WERI-Rb-1 (cell line): ENCODE results near the gene POMT1.
A peak's percentile ranks its signal among the peaks of the same experiment; 100 is the strongest.

ENCODE experiments used
- DNase-seq: peaks from one replicate; pipeline ENCODE4 v3.0.0-alpha.2; 2020
- H3K27ac ChIP-seq: fragments of 250-450 bp; sonication (Bioruptor Pico); 2 replicates; pipeline ENCODE4 v1.5.1; 2020; ENCODE audit warnings: mild to moderate bottlenecking, moderate library complexity
- H3K27me3 ChIP-seq: fragments of 250-450 bp; sonication (Bioruptor Pico); 2 replicates; pipeline ENCODE4 v1.5.1; 2021; ENCODE audit warnings: mild to moderate bottlenecking, low read depth, moderate library complexity; ENCODE audit not compliant: insufficient read depth, severe bottlenecking
- H3K36me3 ChIP-seq: fragments of 250-450 bp; sonication (Bioruptor Pico); 2 replicates; pipeline ENCODE4 v1.5.1; 2020; ENCODE audit warnings: mild to moderate bottlenecking, moderate library complexity
- H3K4me3 ChIP-seq: 2 replicates; pipeline ENCODE4 v1.5.1; 2011; ENCODE audit warnings: low read depth, mild to moderate bottlenecking, control low read depth, low read length
- H3K9me3 ChIP-seq: fragments of 250-450 bp; sonication (Bioruptor Pico); 2 replicates; pipeline ENCODE4 v1.5.1; 2021; ENCODE audit warnings: mild to moderate bottlenecking, moderate library complexity; ENCODE audit not compliant: severe bottlenecking
- TF ChIP-seq, protein P1 (sequence below): IDR thresholded peaks from 2 replicates; pipeline ENCODE4 v1.5.1; 2011; ENCODE audit warnings: low read depth, mild to moderate bottlenecking, control low read depth, inconsistent platforms, low read length

POMT1 gene

DNA sequence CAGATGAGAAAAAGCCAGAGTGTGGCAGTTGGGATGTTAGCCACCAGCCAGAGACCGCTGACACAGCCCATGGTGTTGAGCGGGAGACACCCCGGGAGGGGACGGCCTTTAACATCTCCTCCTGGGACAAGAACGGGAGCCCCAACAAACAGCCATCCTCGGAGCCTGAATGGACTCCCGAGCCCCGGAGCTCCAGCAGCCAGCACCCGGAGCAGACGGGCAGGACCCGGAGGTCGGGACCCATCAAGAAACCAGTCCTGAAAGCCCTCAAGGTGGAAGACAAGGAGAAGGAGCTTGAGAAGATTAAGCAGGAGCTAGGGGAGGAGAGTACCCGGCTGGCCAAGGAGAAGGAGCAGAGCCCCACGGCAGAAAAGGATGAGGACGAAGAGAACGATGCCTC is 28.0 kb upstream of the POMT1 start:
- Histone ChIP-seq H3K4me3 (no peak overlapping the region), H3K9me3 (no peaks in the 10 kb centered on the region), H3K27ac (no peak overlapping the region), H3K27me3 (no peaks in the 10 kb centered on the region), H3K36me3 (peaks cover 100% of the 10 kb centered on the region)
- TF ChIP-seq, protein P1, sequence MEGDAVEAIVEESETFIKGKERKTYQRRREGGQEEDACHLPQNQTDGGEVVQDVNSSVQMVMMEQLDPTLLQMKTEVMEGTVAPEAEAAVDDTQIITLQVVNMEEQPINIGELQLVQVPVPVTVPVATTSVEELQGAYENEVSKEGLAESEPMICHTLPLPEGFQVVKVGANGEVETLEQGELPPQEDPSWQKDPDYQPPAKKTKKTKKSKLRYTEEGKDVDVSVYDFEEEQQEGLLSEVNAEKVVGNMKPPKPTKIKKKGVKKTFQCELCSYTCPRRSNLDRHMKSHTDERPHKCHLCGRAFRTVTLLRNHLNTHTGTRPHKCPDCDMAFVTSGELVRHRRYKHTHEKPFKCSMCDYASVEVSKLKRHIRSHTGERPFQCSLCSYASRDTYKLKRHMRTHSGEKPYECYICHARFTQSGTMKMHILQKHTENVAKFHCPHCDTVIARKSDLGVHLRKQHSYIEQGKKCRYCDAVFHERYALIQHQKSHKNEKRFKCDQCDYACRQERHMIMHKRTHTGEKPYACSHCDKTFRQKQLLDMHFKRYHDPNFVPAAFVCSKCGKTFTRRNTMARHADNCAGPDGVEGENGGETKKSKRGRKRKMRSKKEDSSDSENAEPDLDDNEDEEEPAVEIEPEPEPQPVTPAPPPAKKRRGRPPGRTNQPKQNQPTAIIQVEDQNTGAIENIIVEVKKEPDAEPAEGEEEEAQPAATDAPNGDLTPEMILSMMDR = no peak
- DNase-seq = no peak

DNA sequence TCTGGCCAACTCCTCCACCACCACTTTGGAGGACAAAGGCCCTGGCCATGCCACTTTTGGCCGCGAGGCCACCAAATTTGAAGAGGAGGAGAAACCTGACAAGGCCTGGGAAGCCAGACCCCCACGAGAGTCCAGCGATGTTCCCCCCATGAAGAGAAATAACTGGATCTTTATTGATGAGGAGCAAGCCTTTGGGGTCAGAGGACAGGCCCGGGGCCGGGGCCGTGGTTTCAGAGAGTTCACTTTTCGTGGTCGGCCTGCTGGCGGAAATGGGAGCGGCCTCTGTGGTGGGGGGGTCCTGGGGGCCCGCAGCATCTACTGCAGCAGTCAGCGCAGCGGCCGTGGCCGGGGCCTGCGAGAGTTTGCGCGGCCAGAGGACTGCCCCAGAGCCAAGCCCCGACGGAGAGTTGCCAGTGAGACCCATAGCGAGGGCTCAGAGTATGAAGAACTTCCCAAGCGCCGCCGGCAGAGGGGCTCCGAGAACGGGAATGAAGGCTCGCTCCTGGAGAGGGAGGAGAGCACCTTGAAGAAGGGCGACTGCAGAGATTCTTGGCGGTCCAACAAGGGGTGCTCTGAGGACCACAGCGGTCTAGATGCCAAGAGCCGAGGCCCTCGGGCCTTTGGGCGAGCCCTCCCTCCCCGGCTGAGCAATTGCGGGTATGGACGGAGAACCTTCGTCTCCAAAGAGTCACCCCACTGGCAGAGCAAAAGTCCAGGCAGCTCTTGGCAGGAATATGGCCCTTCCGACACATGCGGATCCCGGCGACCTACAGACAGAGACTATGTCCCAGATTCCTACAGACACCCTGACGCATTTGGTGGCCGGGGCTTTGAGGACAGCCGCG is 27.4 kb upstream of the POMT1 start:
- no peak overlapping the region for H3K27ac ChIP-seq
- H3K27me3 ChIP-seq = no peaks in the 10 kb centered on the region
- H3K4me3 ChIP-seq = no peak overlapping the region
- TF ChIP-seq, protein P1 = no peak
- H3K9me3 ChIP-seq = no peaks in the 10 kb centered on the region
- peaks cover 100% of the 10 kb centered on the region for H3K36me3 ChIP-seq
- DNase-seq = no peak

DNA sequence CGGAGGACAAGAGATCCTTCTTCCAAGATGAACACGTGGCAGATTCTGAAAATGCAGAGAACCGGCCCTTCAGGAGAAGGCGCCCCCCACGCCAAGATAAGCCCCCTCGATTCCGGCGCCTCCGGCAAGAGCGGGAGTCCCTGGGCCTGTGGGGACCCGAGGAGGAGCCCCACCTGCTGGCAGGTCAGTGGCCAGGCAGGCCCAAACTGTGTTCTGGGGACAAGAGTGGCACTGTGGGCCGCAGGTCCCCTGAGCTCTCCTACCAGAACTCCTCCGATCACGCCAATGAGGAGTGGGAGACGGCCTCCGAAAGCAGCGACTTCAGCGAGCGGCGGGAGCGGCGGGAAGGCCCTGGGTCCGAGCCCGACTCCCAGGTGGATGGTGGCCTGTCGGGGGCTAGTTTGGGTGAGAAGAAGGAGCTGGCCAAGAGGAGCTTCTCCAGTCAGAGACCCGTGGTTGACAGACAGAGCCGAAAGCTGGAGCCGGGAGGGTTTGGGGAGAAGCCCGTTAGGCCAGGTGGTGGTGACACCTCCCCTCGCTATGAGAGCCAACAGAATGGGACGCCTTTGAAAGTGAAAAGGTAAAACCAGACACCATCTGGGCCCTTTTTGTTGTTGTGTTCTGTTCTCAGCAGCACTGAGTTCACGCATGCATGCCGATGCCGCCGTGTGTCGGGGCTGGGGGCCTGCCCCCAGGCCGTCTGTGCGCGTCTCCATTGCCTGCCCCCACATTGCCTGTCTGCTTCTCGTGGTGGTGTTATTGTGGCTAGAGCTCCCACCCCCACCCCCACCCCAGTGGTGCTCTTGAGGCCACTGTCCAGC is 26.6 kb upstream of the POMT1 start:
- peaks cover 99% of the 10 kb centered on the region for H3K36me3 ChIP-seq
- peak; percentile 39 for DNase-seq

DNA sequence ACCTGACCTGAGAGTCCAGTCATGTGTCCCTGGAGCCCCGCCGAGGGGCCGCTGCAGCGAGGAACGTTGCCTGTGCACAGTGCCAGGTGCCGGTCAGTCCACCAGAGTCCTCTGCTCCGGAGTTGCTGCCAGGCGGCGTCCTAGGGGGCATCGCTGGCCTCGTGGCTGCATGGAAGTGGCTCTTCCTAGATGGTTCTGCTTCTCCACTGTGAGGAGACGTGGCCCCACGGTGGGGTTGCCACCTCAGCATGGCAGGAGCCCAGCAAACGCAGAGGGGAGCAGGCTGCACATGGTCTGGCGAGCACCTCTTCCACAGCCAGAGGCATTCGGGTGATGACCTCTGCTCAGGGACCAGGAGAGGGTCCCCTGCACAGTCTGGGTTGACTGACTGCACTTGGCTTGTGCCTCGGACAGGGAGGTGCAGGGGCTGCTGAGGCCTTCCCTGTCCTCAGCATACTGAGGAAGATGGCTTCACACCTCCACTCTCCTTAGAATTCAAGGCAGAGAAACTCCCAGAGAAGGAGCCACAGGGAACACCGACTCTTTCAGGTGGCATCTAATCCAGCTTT is 25.9 kb upstream of the POMT1 start:
- TF ChIP-seq, protein P1 = no peak
- no peaks in the 10 kb centered on the region for H3K27me3 ChIP-seq
- H3K4me3 ChIP-seq = no peak overlapping the region
- no peak for DNase-seq
- peaks cover 99% of the 10 kb centered on the region for H3K36me3 ChIP-seq
- H3K27ac ChIP-seq = no peak overlapping the region; the same call in 1 of the 2 replicates
- H3K9me3 ChIP-seq = no peaks in the 10 kb centered on the region

More for the DNA sequence above, 26.6 kb upstream of the POMT1 start:
- no peaks in the 10 kb centered on the region for H3K9me3 ChIP-seq
- no peak overlapping the region for H3K4me3 ChIP-seq
- H3K27ac ChIP-seq = no peak overlapping the region
- TF ChIP-seq, protein P1 = peak; percentile 66
- no peaks in the 10 kb centered on the region for H3K27me3 ChIP-seq

DNA sequence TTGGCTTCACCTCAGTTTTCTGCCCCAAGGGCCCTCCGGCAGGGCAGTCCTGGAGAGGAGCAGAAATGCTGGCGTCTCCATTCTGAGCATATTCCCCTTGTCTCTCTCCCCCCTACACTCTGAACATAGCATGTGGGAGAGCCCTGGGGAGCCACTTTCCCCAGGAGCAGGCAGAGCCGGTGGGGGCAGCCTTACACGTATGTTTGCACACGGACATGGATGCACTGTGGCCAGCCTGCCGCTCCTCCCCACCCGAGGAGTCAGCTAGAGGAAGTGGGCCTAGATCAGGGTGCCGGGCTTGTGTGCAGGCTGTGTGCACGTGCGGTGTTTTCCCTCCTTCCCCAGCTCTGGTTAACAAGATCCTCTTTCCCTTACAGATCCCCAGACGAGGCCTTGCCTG is 25.4 kb upstream of the POMT1 start:
- TF ChIP-seq, protein P1 = no peak
- Histone ChIP-seq H3K9me3 (no peaks in the 10 kb centered on the region), H3K27ac (no peak overlapping the region; the same call in 1 of the 2 replicates), H3K36me3 (peaks cover 99% of the 10 kb centered on the region), H3K4me3 (no peak overlapping the region), H3K27me3 (no peaks in the 10 kb centered on the region)
- DNase-seq = no peak
